OCI-LY7 (cell line): ENCODE data around the gene KCNQ1. TPM values are rescaled to one million over a fixed set of nuclear protein-coding genes. Genes with fewer than 3 reads are reported as not detected.

Source experiments
- BruUV-seq: library from RNA; stranded (reverse); fragments of 400-500 nt; replicated peaks from 2 replicates; lab custom pipeline; 2021; lab: Mats Ljungman, UMichigan
- CTCF ChIA-PET: fragments of 300-600 bp; sonication (Branson Sonifier 250); formaldehyde crosslinking; loops from one replicate; lab custom pipeline; 2022; ENCODE audit warnings: antibody characterized with exemption; ENCODE audit not compliant: unreplicated experiment; lab: Charles Lee
- POLR2A ChIA-PET: fragments of 300-600 bp; sonication (Branson Sonifier 250); formaldehyde crosslinking; loops from one replicate; lab custom pipeline; 2022; ENCODE audit warnings: antibody characterized with exemption; lab: Charles Lee
- DNase-seq: peaks from one replicate; pipeline ENCODE4 v3.0.0-alpha.2; 2015; ENCODE audit warnings: low spot score
- H2AFZ ChIP-seq: fragments of 200-600 bp; sonication (generic), shearing (Covaris generic); 2 replicates; pipeline ENCODE4 v1.6.1; 2014; ENCODE audit warnings: mild to moderate bottlenecking, antibody characterized with exemption, low read length, moderate library complexity
- H3K27ac ChIP-seq: fragments of 200-600 bp; sonication (generic); 2 replicates; pipeline ENCODE4 v1.5.1; 2014; ENCODE audit warnings: mixed run types, low read depth, mild to moderate bottlenecking, moderate library complexity, low read length, inconsistent platforms; ENCODE audit not compliant: poor library complexity, severe bottlenecking
- H3K36me3 ChIP-seq: fragments of 200-600 bp; sonication (generic); 2 replicates; pipeline ENCODE4 v1.6.1; 2014; ENCODE audit warnings: mild to moderate bottlenecking, antibody characterized with exemption, low read length, moderate library complexity, mixed read lengths; ENCODE audit not compliant: insufficient read depth
- H3K4me1 ChIP-seq: fragments of 200-600 bp; sonication (generic); 2 replicates; pipeline ENCODE4 v1.5.1; 2014; ENCODE audit warnings: mild to moderate bottlenecking, low read length; ENCODE audit not compliant: insufficient read depth, poor library complexity, severe bottlenecking
- H3K4me2 ChIP-seq: fragments of 200-600 bp; sonication (generic); 2 replicates; pipeline ENCODE4 v1.6.1; 2014; ENCODE audit warnings: mild to moderate bottlenecking, low read length
- H3K4me3 ChIP-seq: fragments of 200-600 bp; sonication (generic); 2 replicates; pipeline ENCODE4 v1.5.1; 2014; ENCODE audit warnings: mild to moderate bottlenecking, low read depth, low read length; ENCODE audit not compliant: poor library complexity, severe bottlenecking
- H3K79me2 ChIP-seq: fragments of 200-600 bp; sonication (generic); 2 replicates; pipeline ENCODE4 v1.6.1; 2016; ENCODE audit warnings: low read depth, mild to moderate bottlenecking, low read length, moderate library complexity, mixed read lengths; ENCODE audit not compliant: insufficient read depth
- H3K9me2 ChIP-seq: fragments of 200-600 bp; sonication (generic); 2 replicates; pipeline ENCODE4 v1.6.1; 2016; ENCODE audit warnings: mild to moderate bottlenecking, low read length, mixed read lengths; ENCODE audit not compliant: insufficient read depth
- H3K9me3 ChIP-seq: fragments of 200-600 bp; sonication (generic); 2 replicates; pipeline ENCODE4 v1.6.1; 2014; ENCODE audit warnings: mild to moderate bottlenecking, mixed run types, low read length, mixed read lengths
- H4K20me1 ChIP-seq: fragments of 200-600 bp; sonication (generic); 2 replicates; pipeline ENCODE4 v1.6.1; 2014; ENCODE audit warnings: mild to moderate bottlenecking, antibody characterized with exemption, low read length, moderate library complexity, mixed read lengths; ENCODE audit not compliant: insufficient read depth
- EZH2phosphoT487 ChIP-seq: fragments of 200-600 bp; sonication (generic); IDR thresholded peaks from 2 replicates; pipeline ENCODE4 v1.6.1; 2018; ENCODE audit warnings: low read depth, borderline replicate concordance, mild to moderate bottlenecking, mixed run types, antibody characterized with exemption, low read length, moderate library complexity, mixed read lengths
- intact Hi-C: fragments of 100-400 bp; cut with micrococcal nuclease; formaldehyde crosslinking; loops from one replicate; pipeline ENCODE4 v1.10.0; 2022; ENCODE audit not compliant: unreplicated experiment
- total RNA-seq, 2 experiments: library from RNA; depleted of rRNA in 1 of 2; stranded (reverse); fragments of >200 nt in 1 of 2; shearing (Covaris generic) in 1 of 2; gene quantifications; 2 replicates each; pipeline ENCODE4 v1.2.3, GENCODE V29; 2014 to 2022
- TF ChIP-seq, protein P1 (sequence below): fragments of 200-600 bp; sonication (generic); conservative IDR thresholded peaks from 2 replicates; pipeline ENCODE4 v1.5.1; 2014; ENCODE audit warnings: mild to moderate bottlenecking, antibody characterized with exemption, low read length, moderate library complexity, mixed read lengths

Gene KCNQ1
- total RNA-seq, 2 experiments from 2014 or later = 0.22 to 1.3 TPM

DNA sequence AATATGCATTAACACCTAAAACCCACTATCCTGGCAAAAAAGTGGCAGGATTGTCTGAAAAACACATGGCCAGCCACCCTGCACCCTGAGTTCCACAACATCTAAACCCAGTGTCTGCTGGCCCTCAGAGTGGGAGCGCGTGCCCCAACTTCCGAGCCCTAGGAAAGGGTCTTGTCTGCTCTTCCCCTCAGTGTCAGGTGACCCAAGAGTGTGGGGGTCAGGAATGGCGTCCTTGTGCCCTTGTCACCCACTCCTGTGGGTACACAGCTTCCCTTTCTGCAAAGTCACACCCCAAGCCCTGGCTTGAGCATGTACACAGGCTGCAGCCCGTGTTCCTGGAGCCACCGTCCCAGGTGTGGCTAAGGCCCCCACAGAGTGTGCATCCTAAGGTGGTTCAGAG lies 373.2 kb downstream of the KCNQ1 start:
- no peak overlapping the region for H2AFZ ChIP-seq
- no peaks in the 10 kb centered on the region for H3K4me1 ChIP-seq
- ChIA-PET POLR2A (no interaction called here), CTCF (interaction anchor here (1.1 kb wide), 1 partner anchor 8 kb away, joined by 3 read pairs; no protein-coding TSS in a partner anchor)
- DNase-seq = no peak
- H4K20me1 ChIP-seq = no peaks in the 10 kb centered on the region
- no peak overlapping the region for H3K4me2 ChIP-seq
- H3K4me3 ChIP-seq = no peak overlapping the region
- BruUV-seq = no TSS peak
- TF ChIP-seq, protein P1, sequence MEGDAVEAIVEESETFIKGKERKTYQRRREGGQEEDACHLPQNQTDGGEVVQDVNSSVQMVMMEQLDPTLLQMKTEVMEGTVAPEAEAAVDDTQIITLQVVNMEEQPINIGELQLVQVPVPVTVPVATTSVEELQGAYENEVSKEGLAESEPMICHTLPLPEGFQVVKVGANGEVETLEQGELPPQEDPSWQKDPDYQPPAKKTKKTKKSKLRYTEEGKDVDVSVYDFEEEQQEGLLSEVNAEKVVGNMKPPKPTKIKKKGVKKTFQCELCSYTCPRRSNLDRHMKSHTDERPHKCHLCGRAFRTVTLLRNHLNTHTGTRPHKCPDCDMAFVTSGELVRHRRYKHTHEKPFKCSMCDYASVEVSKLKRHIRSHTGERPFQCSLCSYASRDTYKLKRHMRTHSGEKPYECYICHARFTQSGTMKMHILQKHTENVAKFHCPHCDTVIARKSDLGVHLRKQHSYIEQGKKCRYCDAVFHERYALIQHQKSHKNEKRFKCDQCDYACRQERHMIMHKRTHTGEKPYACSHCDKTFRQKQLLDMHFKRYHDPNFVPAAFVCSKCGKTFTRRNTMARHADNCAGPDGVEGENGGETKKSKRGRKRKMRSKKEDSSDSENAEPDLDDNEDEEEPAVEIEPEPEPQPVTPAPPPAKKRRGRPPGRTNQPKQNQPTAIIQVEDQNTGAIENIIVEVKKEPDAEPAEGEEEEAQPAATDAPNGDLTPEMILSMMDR = no peak
- TF ChIP-seq EZH2phosphoT487 = no peak
- H3K27ac ChIP-seq = no peak overlapping the region
- H3K36me3 ChIP-seq = no peaks in the 10 kb centered on the region
- intact Hi-C loops = no loop called here
- no peaks in the 10 kb centered on the region for H3K9me3 ChIP-seq
- no peaks in the 10 kb centered on the region for H3K9me2 ChIP-seq
- H3K79me2 ChIP-seq = no peaks in the 10 kb centered on the region

DNA sequence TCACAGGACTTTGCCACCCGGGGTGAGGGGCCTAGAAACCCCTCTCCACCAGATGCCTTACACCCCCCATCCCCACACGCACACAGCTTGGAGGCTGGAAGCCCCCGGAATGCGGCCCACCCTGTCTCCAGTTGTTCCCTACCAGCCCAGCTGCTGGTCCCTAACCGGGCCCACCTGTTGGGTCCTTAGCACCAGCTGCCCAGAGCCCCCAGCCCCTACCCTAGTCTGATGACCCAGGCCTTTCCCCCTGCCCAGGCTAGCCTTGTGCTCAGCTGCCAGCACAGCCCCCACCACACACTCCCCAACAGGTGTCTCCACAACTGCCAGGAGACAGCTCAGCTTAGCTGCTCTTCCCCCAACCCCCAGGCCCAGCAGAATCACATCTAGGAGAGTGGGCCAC lies 373.7 kb downstream of the KCNQ1 start:
- no peak for DNase-seq
- Histone ChIP-seq H3K4me1 (no peaks in the 10 kb centered on the region), H3K27ac (no peak overlapping the region), H3K36me3 (no peaks in the 10 kb centered on the region), H3K9me2 (no peaks in the 10 kb centered on the region), H3K9me3 (no peaks in the 10 kb centered on the region), H3K4me2 (no peak overlapping the region), H3K79me2 (no peaks in the 10 kb centered on the region), H3K4me3 (no peak overlapping the region), H2AFZ (no peak overlapping the region), H4K20me1 (no peaks in the 10 kb centered on the region)
- ChIA-PET CTCF (interaction anchor here (1.1 kb wide), 1 partner anchor 8 kb away, joined by 3 read pairs; no protein-coding TSS in a partner anchor), POLR2A (no interaction called here)
- intact Hi-C loops = no loop called here
- BruUV-seq = no TSS peak
- no peak for TF ChIP-seq EZH2phosphoT487
- TF ChIP-seq, protein P1 = no peak

DNA sequence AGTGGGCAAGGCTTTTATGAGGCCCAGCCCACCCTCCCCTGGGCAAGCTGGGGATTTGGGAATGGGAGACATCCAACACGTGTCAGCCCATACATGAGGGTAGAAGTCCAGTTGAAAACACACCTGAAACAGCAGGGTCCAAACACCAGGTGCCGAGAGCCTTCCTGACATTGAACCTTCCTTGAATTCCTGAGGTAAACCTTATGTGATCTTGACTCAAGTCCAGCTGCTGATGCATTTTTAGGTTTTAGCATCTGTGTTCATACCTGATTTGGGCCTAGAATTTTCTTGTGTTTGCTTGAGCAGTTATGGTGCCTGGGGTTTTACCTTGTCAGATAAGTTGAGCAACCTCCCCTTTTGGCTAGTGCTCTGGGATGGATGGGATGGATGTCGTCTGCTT lies 374.5 kb downstream of the KCNQ1 start:
- Histone ChIP-seq H2AFZ (no peak overlapping the region), H3K4me2 (no peak overlapping the region), H3K27ac (no peak overlapping the region), H3K9me2 (no peaks in the 10 kb centered on the region), H3K4me1 (no peaks in the 10 kb centered on the region), H3K9me3 (no peaks in the 10 kb centered on the region), H3K4me3 (no peak overlapping the region), H3K79me2 (no peaks in the 10 kb centered on the region), H3K36me3 (no peaks in the 10 kb centered on the region), H4K20me1 (no peaks in the 10 kb centered on the region)
- POLR2A ChIA-PET = no interaction called here
- DNase-seq = no peak
- CTCF ChIA-PET = interaction anchor here (1.1 kb wide), 1 partner anchor 9 kb away, joined by 3 read pairs; no protein-coding TSS in a partner anchor
- TF ChIP-seq, protein P1 = no peak
- TF ChIP-seq EZH2phosphoT487 = no peak
- BruUV-seq = no TSS peak
- intact Hi-C loops = no loop called here
